ENCODE measurements around the gene MYO18A. TPM values are rescaled to one million over a fixed set of nuclear protein-coding genes. Genes with fewer than 3 reads are reported as not detected.

MYO18A gene
- total and polyA plus RNA-seq, 2 experiments from 2014 or later: 33.8 to 35.6 TPM

DNA sequence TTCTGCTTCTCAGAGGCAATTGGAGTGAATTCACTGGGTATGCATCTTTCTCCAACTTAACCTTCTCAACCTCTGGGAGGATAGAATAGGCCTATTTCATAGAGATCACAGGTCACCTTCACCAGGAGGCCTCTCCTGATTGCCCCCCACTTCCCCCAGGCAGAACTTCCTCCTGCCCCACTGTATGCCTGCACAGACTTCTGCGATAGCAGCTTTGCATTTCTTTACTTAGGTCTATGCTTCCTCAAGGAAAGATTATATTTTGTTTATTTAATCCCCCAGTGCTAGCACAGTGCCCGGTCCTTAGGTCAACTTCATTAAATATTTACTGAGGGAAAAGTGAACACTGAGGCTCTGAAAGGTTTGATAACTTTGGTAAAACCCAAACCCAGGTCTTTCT, 19.9 kb downstream of the MYO18A start:
- H3K4me1 ChIP-seq (ENCODE audit: insufficient read depth): peaks cover 80% of the 10 kb centered on the region
- TF ChIP-seq, protein P1, sequence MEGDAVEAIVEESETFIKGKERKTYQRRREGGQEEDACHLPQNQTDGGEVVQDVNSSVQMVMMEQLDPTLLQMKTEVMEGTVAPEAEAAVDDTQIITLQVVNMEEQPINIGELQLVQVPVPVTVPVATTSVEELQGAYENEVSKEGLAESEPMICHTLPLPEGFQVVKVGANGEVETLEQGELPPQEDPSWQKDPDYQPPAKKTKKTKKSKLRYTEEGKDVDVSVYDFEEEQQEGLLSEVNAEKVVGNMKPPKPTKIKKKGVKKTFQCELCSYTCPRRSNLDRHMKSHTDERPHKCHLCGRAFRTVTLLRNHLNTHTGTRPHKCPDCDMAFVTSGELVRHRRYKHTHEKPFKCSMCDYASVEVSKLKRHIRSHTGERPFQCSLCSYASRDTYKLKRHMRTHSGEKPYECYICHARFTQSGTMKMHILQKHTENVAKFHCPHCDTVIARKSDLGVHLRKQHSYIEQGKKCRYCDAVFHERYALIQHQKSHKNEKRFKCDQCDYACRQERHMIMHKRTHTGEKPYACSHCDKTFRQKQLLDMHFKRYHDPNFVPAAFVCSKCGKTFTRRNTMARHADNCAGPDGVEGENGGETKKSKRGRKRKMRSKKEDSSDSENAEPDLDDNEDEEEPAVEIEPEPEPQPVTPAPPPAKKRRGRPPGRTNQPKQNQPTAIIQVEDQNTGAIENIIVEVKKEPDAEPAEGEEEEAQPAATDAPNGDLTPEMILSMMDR (IDR thresholded peaks at IDR 0.05; ENCODE audit: poor library complexity): no peak
- TF ChIP-seq EZH2phosphoT487 (IDR thresholded peaks at IDR 0.05; ENCODE audit: low read depth, severe bottlenecking, unreplicated experiment): no peak
- no peak for TF ChIP-seq EZH2 (IDR thresholded peaks at IDR 0.05; ENCODE audit: borderline replicate concordance)
- no peak overlapping the region for H3K4me3 ChIP-seq
- H3K9me2 ChIP-seq (replicated peaks; ENCODE audit: insufficient read depth): no peaks in the 10 kb centered on the region
- H3K79me2 ChIP-seq: peaks cover 77% of the 10 kb centered on the region
- H2AFZ ChIP-seq: no peak overlapping the region
- peak overlapping the region; percentile 69 for H3K4me2 ChIP-seq
- H3K27ac ChIP-seq: peak overlapping the region; percentile 64
- 50% methylated on average over 2 of the region's 2 CpGs for WGBS (ENCODE audit: low lambda C conversion rate, missing lambda C conversion rate)
- no peaks in the 10 kb centered on the region for H3K36me3 ChIP-seq (replicated peaks; ENCODE audit: insufficient read depth, low read depth)
- no peaks in the 10 kb centered on the region for H3K9me3 ChIP-seq (ENCODE audit: low read depth)
- H3K27me3 ChIP-seq: no peaks in the 10 kb centered on the region
- H4K20me1 ChIP-seq (ENCODE audit: insufficient read depth, poor library complexity, severe bottlenecking): no peaks in the 10 kb centered on the region
- DNase-seq (ENCODE audit: low spot score): no peak

DNA sequence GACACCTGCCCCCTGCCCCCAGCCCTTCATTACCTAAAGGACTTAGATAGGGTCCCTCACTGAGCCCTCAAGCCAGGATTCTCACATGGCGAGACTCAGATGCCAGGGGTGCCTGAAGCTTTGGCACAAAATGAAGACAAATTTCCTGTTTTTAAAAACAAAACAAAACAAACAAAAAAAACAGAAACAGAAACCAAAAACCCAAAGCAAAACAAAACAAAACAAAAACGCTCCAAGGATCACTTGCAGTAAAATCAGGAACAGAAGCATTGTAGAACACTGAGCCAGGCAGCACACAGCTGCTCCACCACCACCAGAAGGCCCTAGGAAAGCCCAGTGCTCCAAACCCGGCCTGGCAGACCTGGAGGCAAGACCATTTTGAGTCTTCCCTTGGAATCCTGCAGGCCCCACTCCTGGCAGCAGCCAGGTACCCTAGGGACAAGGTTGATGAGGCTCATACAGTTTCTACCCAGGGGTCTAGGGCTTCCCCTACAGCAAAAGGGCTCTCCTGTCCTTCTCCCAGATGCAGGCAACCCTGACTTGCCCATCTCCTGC, 20.8 kb downstream of the MYO18A start:
- peak overlapping the region; percentile 69 for H3K4me2 ChIP-seq
- WGBS (ENCODE audit: low lambda C conversion rate, missing lambda C conversion rate): 63% methylated on average over 3 of the region's 3 CpGs
- H3K27me3 ChIP-seq: no peaks in the 10 kb centered on the region
- no peak overlapping the region for H3K4me3 ChIP-seq
- no peaks in the 10 kb centered on the region for H3K36me3 ChIP-seq (replicated peaks; ENCODE audit: insufficient read depth, low read depth)
- no peak for DNase-seq (ENCODE audit: low spot score)
- H3K79me2 ChIP-seq: peaks cover 77% of the 10 kb centered on the region
- no peaks in the 10 kb centered on the region for H4K20me1 ChIP-seq (ENCODE audit: insufficient read depth, poor library complexity, severe bottlenecking)
- H2AFZ ChIP-seq: no peak overlapping the region
- peaks cover 89% of the 10 kb centered on the region for H3K4me1 ChIP-seq (ENCODE audit: insufficient read depth)
- TF ChIP-seq EZH2 (IDR thresholded peaks at IDR 0.05; ENCODE audit: borderline replicate concordance) (no peak), EZH2phosphoT487 (IDR thresholded peaks at IDR 0.05; ENCODE audit: low read depth, severe bottlenecking, unreplicated experiment) (no peak)
- TF ChIP-seq, protein P1 (IDR thresholded peaks at IDR 0.05; ENCODE audit: poor library complexity): no peak
- no peaks in the 10 kb centered on the region for H3K9me2 ChIP-seq (replicated peaks; ENCODE audit: insufficient read depth)
- no peaks in the 10 kb centered on the region for H3K9me3 ChIP-seq (ENCODE audit: low read depth)
- H3K27ac ChIP-seq: peak overlapping the region; percentile 64

DNA sequence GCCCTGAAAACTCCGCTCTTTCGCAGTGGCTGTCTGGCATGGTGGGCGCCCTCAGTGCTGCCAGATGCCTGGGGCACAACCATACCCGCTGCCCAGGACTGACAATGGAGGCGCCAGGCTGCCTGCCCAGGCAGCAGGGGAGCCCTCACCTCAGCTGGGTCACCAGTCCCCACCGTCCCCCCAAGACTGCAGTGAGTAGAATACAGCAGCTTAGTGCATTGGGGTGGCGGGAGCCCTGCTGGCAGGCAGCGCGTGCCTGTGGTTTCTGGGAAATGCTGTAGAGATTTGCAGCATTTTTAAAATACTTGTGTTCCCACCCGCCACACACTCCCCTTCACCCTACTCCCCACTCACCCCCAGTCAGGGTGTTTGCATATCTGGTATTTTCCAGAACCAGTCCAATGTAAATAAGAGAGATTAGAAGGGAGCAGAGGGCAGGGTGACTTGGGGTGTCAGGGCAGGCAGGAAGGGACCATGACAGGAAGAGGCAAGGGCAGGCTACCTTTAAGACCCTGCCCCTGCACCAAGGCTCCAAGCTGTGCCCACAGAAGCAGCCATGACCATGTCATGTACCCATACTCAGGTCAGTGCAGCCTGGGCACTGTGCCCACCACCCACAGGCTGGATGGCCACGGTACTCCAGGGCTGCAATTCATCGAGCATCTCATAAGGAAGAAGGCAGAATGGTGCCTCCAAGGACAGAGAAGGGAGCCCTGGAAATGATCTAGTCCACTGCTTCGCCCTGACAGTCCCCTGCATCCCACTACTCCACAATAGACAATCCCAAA, 21.5 kb downstream of the MYO18A start:
- Histone ChIP-seq H2AFZ (no peak overlapping the region), H3K4me1 (ENCODE audit: insufficient read depth) (peaks cover 94% of the 10 kb centered on the region), H3K4me2 (peak overlapping the region; percentile 69), H3K9me3 (ENCODE audit: low read depth) (no peaks in the 10 kb centered on the region), H3K4me3 (no peak overlapping the region), H3K9me2 (replicated peaks; ENCODE audit: insufficient read depth) (no peaks in the 10 kb centered on the region), H3K27me3 (no peaks in the 10 kb centered on the region), H4K20me1 (ENCODE audit: insufficient read depth, poor library complexity, severe bottlenecking) (no peaks in the 10 kb centered on the region), H3K79me2 (peaks cover 81% of the 10 kb centered on the region), H3K27ac (peak overlapping the region; percentile 64), H3K36me3 (replicated peaks; ENCODE audit: insufficient read depth, low read depth) (no peaks in the 10 kb centered on the region)
- peak; percentile 48 for DNase-seq (ENCODE audit: low spot score)
- WGBS (ENCODE audit: low lambda C conversion rate, missing lambda C conversion rate): 62% methylated on average over 13 of the region's 13 CpGs
- TF ChIP-seq EZH2 (IDR thresholded peaks at IDR 0.05; ENCODE audit: borderline replicate concordance) (no peak), EZH2phosphoT487 (IDR thresholded peaks at IDR 0.05; ENCODE audit: low read depth, severe bottlenecking, unreplicated experiment) (no peak)
- TF ChIP-seq, protein P1 (IDR thresholded peaks at IDR 0.05; ENCODE audit: poor library complexity): no peak
